Cardiac fibroblast (primary cell): ENCODE measurements around the gene GCLC.
"Not testable (repeated sequence)": the region's sequence is repeated elsewhere in the genome, so short reads cannot be mapped to it uniquely, and the experiment has no call there.

ENCODE experiments used
- DNase-seq, 2 donors: peaks; one replicate each; pipeline versions ENCODE4 v3.0.0 to v3.0.0-alpha.2; 2010; ENCODE audit warnings: low read depth in 2 of 2
- H3K4me3 ChIP-seq, 2 donors: replicated peaks in 1 of 2; 1 replicate in 1 of 2; 2 replicates in 1 of 2; pipeline ENCODE4 v1.5.1; 2011; ENCODE audit warnings: low read depth in 2 of 2, low read length in 2 of 2, mild to moderate bottlenecking in 2 of 2, moderate library complexity in 1 of 2
- CTCF ChIP-seq: IDR thresholded peaks from one replicate; pipeline ENCODE4 v1.5.1; 2011; ENCODE audit warnings: low read depth, mild to moderate bottlenecking, low read length, inconsistent platforms

The GCLC gene

GRCh38 chr6:53579338-53579737 is 34.4 kb upstream of the GCLC start:
- TF ChIP-seq CTCF, result no peak
- no peak for DNase-seq

GRCh38 chr6:53578371-53578770 is 33.5 kb upstream of the GCLC start:
- DNase-seq, result no peak
- no peak overlapping the region for H3K4me3 ChIP-seq
- no peak for TF ChIP-seq CTCF

More at GRCh38 chr6:53579338-53579737, 34.4 kb upstream of the GCLC start:
- no peak overlapping the region for H3K4me3 ChIP-seq

GRCh38 chr6:53573299-53573698 is 28.4 kb upstream of the GCLC start:
- DNase-seq, result no peak
- no peak for TF ChIP-seq CTCF
- no peak overlapping the region for H3K4me3 ChIP-seq

GRCh38 chr6:53572379-53572778 is 27.5 kb upstream of the GCLC start:
- H3K4me3 ChIP-seq, DNase-seq: not testable (repeated sequence)

GRCh38 chr6:53568776-53569616 is 24.1 kb upstream of the GCLC start:
- H3K4me3 ChIP-seq, result no peak overlapping the region
- no peak for TF ChIP-seq CTCF
- no peak for DNase-seq

- H3K4me3 ChIP-seq, result no peak overlapping the region
- no peak for DNase-seq
- TF ChIP-seq CTCF, result no peak
These were observed 22.8 kb upstream of the GCLC start for GRCh38 chr6:53567701-53568100.

- no peak for DNase-seq
- no peak for TF ChIP-seq CTCF
- no peak overlapping the region for H3K4me3 ChIP-seq
These were observed 21.9 kb upstream of the GCLC start for GRCh38 chr6:53566755-53567154.
